ENCODE measurements around the gene IL1RL1.

DNA sequence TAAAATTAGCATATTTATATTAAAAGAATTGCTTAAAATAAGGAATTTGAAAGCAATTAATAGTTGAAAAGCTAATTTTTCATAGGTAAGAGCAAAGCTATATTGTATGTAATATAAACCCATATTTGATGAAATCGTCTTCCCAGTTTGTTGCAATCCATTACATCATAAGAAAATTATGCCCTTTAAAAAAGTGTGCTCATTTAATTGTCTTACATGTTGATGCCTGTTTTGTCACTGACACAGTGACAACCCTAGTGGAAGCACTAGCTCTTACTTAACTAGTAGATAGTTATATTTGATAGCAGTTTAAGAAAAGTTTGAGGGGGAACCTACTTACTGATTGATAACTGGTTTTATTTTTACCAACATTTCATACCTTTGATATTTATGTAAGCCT, 81.6 kb downstream of the IL1RL1 start:
- TF ChIP-seq POLR2AphosphoS5 (IDR thresholded peaks at IDR 0.05; ENCODE audit: low read depth, low read length) (no peak), POLR2A (IDR thresholded peaks at IDR 0.05; ENCODE audit: low read depth, low read length) (no peak)
